Measurements from ENCODE around the gene CRADD. TPM values are rescaled to one million over a fixed set of nuclear protein-coding genes. Genes with fewer than 3 reads are reported as not detected.

CRADD gene
- total RNA-seq, 2 donors from 2014 or later = 11.9 to 12.2 TPM

DNA sequence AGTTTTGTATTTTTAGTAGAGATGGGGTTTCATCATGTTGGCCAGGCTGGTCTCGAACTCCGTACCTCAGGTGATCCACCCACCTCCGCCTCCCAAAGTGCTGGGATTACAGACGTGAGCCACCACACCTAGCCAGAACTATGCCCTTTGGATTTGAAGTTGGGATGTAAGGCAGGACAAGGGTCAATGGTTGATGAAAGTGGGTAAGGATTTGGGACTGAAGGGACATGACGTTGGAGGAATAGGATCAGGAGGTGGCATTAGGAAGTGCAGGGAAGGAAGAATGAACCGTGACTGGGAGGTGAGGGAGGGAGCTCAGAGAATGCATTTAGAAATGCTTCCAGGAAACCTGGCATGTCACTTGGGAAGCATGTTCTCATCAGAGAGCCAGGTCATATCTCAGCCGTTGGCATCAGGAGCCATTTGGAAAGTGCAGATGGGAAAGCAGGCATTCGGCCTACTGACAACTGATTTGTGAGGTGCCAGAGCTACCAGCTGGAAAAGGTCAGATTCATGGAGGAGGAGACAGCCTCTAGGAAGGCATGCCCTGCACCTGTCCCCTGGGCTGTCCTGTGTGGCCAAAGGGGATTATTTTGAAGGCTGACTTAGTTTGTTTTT, 2.2 kb downstream of the CRADD start:
- peaks cover 36 to 37% of the 10 kb centered on the region in 2 donors for H3K4me1 Mint-ChIP-seq (ENCODE audit: low read depth in 2 of 2)
- H3K36me3 Mint-ChIP-seq = peaks cover 6% of the 10 kb centered on the region
- DNase-seq (ENCODE audit: low spot score) = no peak
- H3K27me3 Mint-ChIP-seq = no peaks in the 10 kb centered on the region
- peak overlapping the region; percentile 99 for H3K27ac Mint-ChIP-seq
- ATAC-seq = no peak
- peaks cover 3% of the 10 kb centered on the region for H3K9me3 Mint-ChIP-seq
- H3K4me3 Mint-ChIP-seq = peak overlapping the region; percentile 69

DNA sequence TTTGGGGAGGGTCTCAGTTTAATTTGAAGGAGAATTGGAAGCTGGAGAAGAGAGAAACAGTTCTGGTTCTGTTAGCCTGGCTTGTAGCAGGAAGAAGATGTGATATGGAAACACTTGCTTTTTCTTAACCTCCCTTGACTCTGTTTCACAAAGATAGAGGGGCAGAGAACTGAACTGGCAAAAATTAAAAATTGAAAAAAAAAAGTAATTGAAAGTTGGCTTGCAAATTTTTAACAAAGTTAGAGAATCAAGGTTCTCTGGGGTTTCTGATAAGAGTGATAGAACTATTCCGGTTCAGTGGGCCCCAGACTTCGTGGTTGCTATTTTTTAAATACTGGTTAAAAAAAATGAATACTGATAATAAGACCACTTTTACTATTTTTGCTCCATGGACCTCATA, 2.8 kb downstream of the CRADD start:
- DNase-seq (ENCODE audit: low spot score) (no peak), ATAC-seq (no peak)
- Mint-ChIP-seq H3K27ac (no peak overlapping the region), H3K36me3 (peaks cover 6% of the 10 kb centered on the region), H3K9me3 (peaks cover 3% of the 10 kb centered on the region), H3K27me3 (no peaks in the 10 kb centered on the region), H3K4me1 (ENCODE audit: low read depth in 2 of 2) (peaks cover 41 to 43% of the 10 kb centered on the region in 2 donors), H3K4me3 (peak overlapping the region; percentile 69)

DNA sequence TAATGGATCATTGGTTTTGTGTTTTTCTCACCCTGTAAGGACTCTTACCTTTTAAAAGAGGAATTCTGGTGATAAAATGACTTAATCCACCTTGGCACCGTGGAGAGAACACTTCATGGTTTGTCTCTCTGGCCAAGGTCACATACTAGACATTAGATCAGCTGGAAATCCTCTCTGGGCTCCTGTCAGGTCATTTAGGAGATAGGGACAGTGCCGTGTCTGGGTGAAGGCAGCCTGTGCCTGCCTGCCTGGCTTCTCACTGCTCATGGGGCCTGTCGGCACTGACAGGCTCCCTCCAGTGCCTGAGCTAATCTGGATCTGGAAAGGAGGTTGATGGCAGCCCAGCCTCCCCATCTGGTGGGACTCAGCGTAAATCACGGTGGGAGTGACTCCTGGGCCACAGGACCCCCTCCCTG, 5.7 kb downstream of the CRADD start:
- DNase-seq (ENCODE audit: low spot score) (no peak), ATAC-seq (peak in 1 of 2 donors; percentile 24)
- Mint-ChIP-seq H3K36me3 (peaks cover 6% of the 10 kb centered on the region), H3K4me3 (no peak overlapping the region), H3K27me3 (no peaks in the 10 kb centered on the region), H3K27ac (peak overlapping the region in 1 of 2 donors; percentile 31), H3K9me3 (no peaks in the 10 kb centered on the region), H3K4me1 (ENCODE audit: low read depth in 2 of 2) (peaks cover 31 to 32% of the 10 kb centered on the region in 2 donors)

- Mint-ChIP-seq H3K36me3 (peaks cover 6% of the 10 kb centered on the region), H3K4me3 (no peak overlapping the region), H3K4me1 (ENCODE audit: low read depth in 2 of 2) (peaks cover 25 to 27% of the 10 kb centered on the region in 2 donors), H3K9me3 (no peaks in the 10 kb centered on the region), H3K27ac (peak overlapping the region in 1 of 2 donors; percentile 31), H3K27me3 (no peaks in the 10 kb centered on the region)
- no peak for ATAC-seq
- no peak for DNase-seq (ENCODE audit: low spot score)
Observed at GRCh38 chr12:93683410-93683809, 6.2 kb downstream of the CRADD start.

- no peaks in the 10 kb centered on the region for H3K27me3 Mint-ChIP-seq
- peak overlapping the region; percentile 21 to 70 for H3K27ac Mint-ChIP-seq
- DNase-seq (ENCODE audit: low spot score) (no peak), ATAC-seq (peak; percentile 24 to 76)
- peaks cover 22 to 30% of the 10 kb centered on the region in 2 donors for H3K4me1 Mint-ChIP-seq (ENCODE audit: low read depth in 2 of 2)
- H3K4me3 Mint-ChIP-seq = peak overlapping the region; percentile 67
- H3K9me3 Mint-ChIP-seq = no peaks in the 10 kb centered on the region
- H3K36me3 Mint-ChIP-seq = peaks cover 3% of the 10 kb centered on the region
Observed at GRCh38 chr12:93684716-93685115, 7.5 kb downstream of the CRADD start.

DNA sequence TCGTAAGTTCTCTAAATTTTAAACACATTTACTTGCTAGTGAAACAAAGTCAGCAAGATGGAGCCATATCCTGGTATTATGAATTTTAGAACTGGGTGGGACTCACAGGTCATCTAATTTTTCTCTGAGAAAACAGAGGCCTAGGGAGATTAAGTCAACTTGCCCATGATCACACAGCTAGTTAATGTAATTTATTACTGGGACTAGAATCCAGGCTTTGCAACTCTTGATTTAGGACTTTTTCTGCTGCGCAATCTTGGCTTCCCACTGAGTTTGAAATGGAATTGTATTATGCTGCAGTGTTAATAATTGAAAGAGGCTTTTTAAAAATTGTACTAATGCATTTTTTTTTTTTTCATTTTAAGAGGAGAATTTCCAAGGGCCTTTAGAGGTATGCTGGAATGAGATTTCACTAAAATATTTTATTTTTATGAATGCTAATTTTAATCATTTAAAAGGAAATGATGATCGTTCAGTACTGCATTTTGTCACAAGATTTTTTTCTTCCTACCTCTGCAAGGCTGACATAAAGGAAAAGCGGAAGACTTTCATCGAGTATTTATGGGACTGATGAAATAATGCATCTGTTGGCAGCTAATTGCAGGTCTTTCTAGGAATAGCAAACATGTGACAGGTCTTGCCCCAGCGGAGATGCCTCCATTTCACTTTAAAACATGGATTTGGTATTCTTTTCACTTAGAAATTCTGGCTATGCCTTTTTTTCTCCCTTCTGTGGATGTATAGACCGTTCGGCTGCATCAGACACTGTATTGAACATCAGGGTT, 9.6 kb downstream of the CRADD start:
- DNase-seq (ENCODE audit: low spot score) (no peak), ATAC-seq (no peak)
- H3K4me1 Mint-ChIP-seq (ENCODE audit: low read depth in 2 of 2) = peaks cover 25 to 34% of the 10 kb centered on the region in 2 donors
- H3K36me3 Mint-ChIP-seq = peaks cover under 1% of the 10 kb centered on the region
- H3K4me3 Mint-ChIP-seq = no peak overlapping the region
- no peak overlapping the region for H3K27ac Mint-ChIP-seq
- no peaks in the 10 kb centered on the region for H3K27me3 Mint-ChIP-seq
- no peaks in the 10 kb centered on the region for H3K9me3 Mint-ChIP-seq

DNA sequence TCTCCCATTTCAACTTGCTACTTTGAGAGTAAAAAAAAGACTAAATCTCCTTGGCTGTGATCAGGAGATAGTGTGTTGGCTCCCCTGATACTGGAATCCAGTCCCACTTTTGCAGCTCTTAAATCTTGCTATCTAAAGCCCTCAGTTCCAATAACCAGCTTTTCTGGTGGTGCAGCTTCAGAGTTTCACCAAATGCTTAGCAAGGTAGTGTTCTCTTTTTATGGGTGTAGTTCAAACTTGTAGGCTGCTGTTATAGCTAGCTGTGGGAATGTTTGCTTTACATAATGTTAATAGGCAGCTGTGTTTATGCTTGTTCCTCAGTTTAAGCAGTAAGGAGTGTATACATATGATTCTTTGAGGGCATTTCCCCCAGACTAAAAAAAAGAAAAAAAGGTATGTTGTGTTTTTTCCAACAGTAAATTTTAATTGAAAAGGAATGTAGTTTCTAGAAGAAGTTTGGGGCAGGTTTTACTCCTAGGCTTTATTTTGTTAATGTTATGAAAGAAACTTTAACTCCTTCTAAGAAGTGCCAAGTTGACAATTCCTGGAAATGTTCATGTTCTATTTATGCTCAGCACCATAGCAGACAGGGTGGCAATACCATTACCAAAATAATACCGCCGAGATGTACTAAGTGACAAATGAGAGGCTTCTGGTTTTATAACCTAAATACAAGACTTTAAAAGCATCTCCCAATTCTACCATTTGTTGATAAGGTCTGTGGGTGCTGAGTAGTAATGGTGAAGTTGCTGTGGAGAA, 12.1 kb downstream of the CRADD start:
- Mint-ChIP-seq H3K4me1 (ENCODE audit: low read depth in 2 of 2) (peaks cover 24% of the 10 kb centered on the region in 2 donors), H3K27me3 (no peaks in the 10 kb centered on the region), H3K27ac (peak overlapping the region in 1 of 2 donors; percentile 39), H3K9me3 (no peaks in the 10 kb centered on the region), H3K36me3 (peaks cover 7% of the 10 kb centered on the region), H3K4me3 (no peak overlapping the region)
- DNase-seq (ENCODE audit: low spot score) (no peak), ATAC-seq (no peak)

- Mint-ChIP-seq H3K27ac (no peak overlapping the region), H3K4me3 (no peak overlapping the region), H3K27me3 (no peaks in the 10 kb centered on the region), H3K9me3 (no peaks in the 10 kb centered on the region), H3K4me1 (ENCODE audit: low read depth in 2 of 2) (peaks cover 0 to 3% of the 10 kb centered on the region in 2 donors), H3K36me3 (peaks cover 7% of the 10 kb centered on the region)
- DNase-seq (ENCODE audit: low spot score) (no peak), ATAC-seq (no peak)
Observed at GRCh38 chr12:93696462-93696861, 19.3 kb downstream of the CRADD start.

GRCh38 chr12:93698307-93699092, 21.3 kb downstream of the CRADD start:
- H3K4me1 Mint-ChIP-seq (ENCODE audit: low read depth in 2 of 2) = peaks cover 0 to 3% of the 10 kb centered on the region in 2 donors
- H3K27me3 Mint-ChIP-seq = no peaks in the 10 kb centered on the region
- no peaks in the 10 kb centered on the region for H3K9me3 Mint-ChIP-seq
- no peak overlapping the region for H3K4me3 Mint-ChIP-seq
- ATAC-seq = no peak
- H3K27ac Mint-ChIP-seq = no peak overlapping the region
- H3K36me3 Mint-ChIP-seq = no peaks in the 10 kb centered on the region
- no peak for DNase-seq (ENCODE audit: low spot score)

- H3K9me3 Mint-ChIP-seq = no peaks in the 10 kb centered on the region
- no peak overlapping the region for H3K4me3 Mint-ChIP-seq
- no peak overlapping the region for H3K27ac Mint-ChIP-seq
- DNase-seq (ENCODE audit: low spot score) (no peak), ATAC-seq (no peak)
- H3K36me3 Mint-ChIP-seq = no peaks in the 10 kb centered on the region
- H3K4me1 Mint-ChIP-seq (ENCODE audit: low read depth in 2 of 2) = peaks cover 5 to 7% of the 10 kb centered on the region in 2 donors
- no peaks in the 10 kb centered on the region for H3K27me3 Mint-ChIP-seq
Observed at GRCh38 chr12:93699271-93700145, 22.3 kb downstream of the CRADD start.

DNA sequence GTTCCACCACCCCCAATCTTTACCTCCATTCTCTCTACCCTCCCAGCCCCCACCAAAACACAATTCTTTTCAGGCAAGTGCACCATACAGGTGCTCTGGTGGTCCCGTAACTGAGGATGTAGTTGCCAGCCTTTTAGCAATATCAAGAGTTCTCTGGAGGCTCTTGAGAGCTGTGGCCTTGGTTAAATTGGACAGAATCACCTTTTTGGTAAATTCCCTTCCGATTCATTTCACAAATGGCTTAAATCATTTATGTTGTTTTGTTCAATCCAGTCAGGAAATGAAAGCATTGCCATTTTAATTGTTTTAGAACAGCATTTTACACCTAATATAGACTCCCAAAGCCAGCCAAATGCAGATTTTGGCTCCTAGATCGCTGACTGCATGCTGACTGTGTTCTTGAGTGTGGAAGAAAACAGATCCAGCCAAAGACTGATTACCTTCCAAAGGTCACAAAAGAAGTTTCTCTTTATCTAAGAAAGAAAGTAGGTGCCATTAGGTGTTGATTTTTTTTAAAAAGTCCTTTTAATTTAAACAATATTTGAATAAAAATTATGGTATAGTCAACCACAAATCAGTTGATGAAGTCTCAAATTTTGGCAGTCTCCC, 25.6 kb downstream of the CRADD start:
- ATAC-seq (no peak), DNase-seq (ENCODE audit: low spot score) (no peak)
- no peak overlapping the region for H3K4me3 Mint-ChIP-seq
- no peaks in the 10 kb centered on the region for H3K9me3 Mint-ChIP-seq
- no peaks in the 10 kb centered on the region for H3K36me3 Mint-ChIP-seq
- no peaks in the 10 kb centered on the region for H3K27me3 Mint-ChIP-seq
- H3K27ac Mint-ChIP-seq = no peak overlapping the region
- H3K4me1 Mint-ChIP-seq (ENCODE audit: low read depth in 2 of 2) = peaks cover 4 to 11% of the 10 kb centered on the region in 2 donors

- DNase-seq (ENCODE audit: low spot score) (no peak), ATAC-seq (no peak)
- H3K4me1 Mint-ChIP-seq (ENCODE audit: low read depth in 2 of 2) = peaks cover 7 to 11% of the 10 kb centered on the region in 2 donors
- no peaks in the 10 kb centered on the region for H3K27me3 Mint-ChIP-seq
- H3K27ac Mint-ChIP-seq = no peak overlapping the region
- H3K4me3 Mint-ChIP-seq = no peak overlapping the region
- no peaks in the 10 kb centered on the region for H3K9me3 Mint-ChIP-seq
- H3K36me3 Mint-ChIP-seq = no peaks in the 10 kb centered on the region
Observed at GRCh38 chr12:93704122-93704521, 26.9 kb downstream of the CRADD start.
